Ishikawa (cell line): ENCODE measurements around the gene SBNO2.
A peak's percentile ranks its signal among the peaks of the same experiment; 100 is the strongest.

Experiments used
- CEBPB ChIP-seq: IDR thresholded peaks from 2 replicates; pipeline ENCODE4 v1.6.1; 2012
- CREB1 ChIP-seq: IDR thresholded peaks from 2 replicates; pipeline ENCODE4 v1.6.1; 2012; ENCODE audit warnings: low read depth
- EGR1 ChIP-seq: IDR thresholded peaks from 2 replicates; pipeline ENCODE4 v1.6.1; 2012
- EP300 ChIP-seq: IDR thresholded peaks from 2 replicates; pipeline ENCODE4 v1.6.1; 2012; ENCODE audit warnings: borderline replicate concordance
- FOXM1 ChIP-seq: IDR thresholded peaks from 2 replicates; pipeline ENCODE4 v1.6.1; 2012; ENCODE audit warnings: low read depth, borderline replicate concordance
- NFIC ChIP-seq: IDR thresholded peaks from 2 replicates; pipeline ENCODE4 v1.6.1; 2012
- RAD21 ChIP-seq: IDR thresholded peaks from 2 replicates; pipeline ENCODE4 v1.6.1; 2012; ENCODE audit warnings: low read depth
- TAF1 ChIP-seq: IDR thresholded peaks from 2 replicates; pipeline ENCODE4 v1.6.1; 2012; ENCODE audit warnings: low read depth, mild to moderate bottlenecking
- TCF12 ChIP-seq: IDR thresholded peaks from 2 replicates; pipeline ENCODE4 v1.6.1; 2012; ENCODE audit warnings: low read depth
- TEAD4 ChIP-seq: IDR thresholded peaks from 2 replicates; pipeline ENCODE4 v1.6.1; 2012
- YY1 ChIP-seq: IDR thresholded peaks from 2 replicates; pipeline ENCODE4 v1.6.1; 2012; ENCODE audit warnings: low read depth
- ZBTB7A ChIP-seq: IDR thresholded peaks from 2 replicates; pipeline ENCODE4 v1.6.1; 2012; ENCODE audit warnings: low read depth
- TF ChIP-seq, protein P1 (sequence below): IDR thresholded peaks from 2 replicates; pipeline ENCODE4 v1.6.1; 2012
- TF ChIP-seq, protein P2 (sequence below): IDR thresholded peaks from 2 replicates; pipeline ENCODE4 v1.6.1; 2012
- TF ChIP-seq, protein P3 (sequence below): IDR thresholded peaks from 2 replicates; pipeline ENCODE4 v1.6.1; 2012; ENCODE audit warnings: low read depth, mild to moderate bottlenecking

Gene SBNO2

DNA sequence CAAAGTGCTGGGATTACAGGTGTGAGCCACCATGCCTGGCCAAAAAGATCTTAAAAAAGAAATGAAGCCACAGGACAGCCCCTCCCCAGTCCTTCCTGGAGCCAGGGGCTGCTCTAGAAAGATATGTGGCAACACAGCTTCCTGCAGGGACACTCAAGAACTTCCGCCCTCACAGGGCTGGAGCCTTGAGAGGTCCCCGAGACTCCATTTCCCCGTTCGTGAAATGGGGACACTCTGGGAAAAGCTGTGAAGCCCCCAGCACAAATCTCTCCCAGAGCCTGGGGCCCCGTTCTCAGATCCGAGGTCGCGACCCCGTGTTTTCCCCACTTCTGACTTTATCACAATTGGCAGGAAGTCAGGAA, 72.8 kb downstream of the SBNO2 start:
- TF ChIP-seq TAF1 (no peak), YY1 (no peak), EGR1 (no peak)
- TF ChIP-seq, protein P1, sequence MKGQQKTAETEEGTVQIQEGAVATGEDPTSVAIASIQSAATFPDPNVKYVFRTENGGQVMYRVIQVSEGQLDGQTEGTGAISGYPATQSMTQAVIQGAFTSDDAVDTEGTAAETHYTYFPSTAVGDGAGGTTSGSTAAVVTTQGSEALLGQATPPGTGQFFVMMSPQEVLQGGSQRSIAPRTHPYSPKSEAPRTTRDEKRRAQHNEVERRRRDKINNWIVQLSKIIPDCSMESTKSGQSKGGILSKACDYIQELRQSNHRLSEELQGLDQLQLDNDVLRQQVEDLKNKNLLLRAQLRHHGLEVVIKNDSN = no peak

DNA sequence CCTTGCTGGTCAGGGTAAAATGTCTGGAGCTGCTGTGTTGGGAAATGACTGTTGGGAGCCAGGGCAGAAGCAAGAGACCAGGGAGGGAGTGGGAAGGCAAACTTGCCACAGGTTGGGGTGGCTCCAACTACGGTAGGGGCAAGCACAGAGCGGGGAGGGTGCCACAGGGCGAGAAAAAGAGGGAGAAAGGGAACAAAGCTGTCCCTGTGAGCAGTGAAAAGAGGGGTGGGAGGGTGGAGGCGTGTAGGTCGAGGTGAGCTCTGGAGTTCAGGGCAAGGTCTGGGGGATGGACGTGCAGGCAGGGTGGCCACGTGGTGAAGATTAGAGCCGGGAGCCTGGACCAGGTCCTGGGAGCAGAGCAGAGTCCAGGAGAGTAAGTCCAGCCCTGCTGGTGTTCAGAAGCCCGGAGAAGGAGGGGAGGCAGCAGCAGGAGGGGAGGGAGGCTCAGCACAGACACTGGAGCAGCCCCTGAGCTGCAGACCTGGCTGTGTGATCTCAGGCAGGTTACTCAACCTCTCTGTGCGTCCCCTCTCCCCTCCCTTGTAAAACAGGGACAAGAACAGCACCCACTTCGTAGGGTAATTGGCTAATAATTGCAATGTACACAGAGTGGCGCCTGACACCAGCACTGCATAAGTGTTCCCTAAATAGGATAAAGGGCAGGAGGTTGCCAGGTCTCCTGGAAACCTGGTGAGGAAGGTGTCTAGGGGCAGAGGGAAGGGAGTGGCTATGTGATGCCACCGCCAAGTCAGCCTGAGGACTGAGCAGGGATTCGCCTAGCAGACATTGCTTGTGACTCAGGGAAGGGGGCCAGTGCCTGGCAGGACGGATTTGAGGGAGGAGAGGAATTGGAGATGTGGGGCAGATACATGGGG, 75.7 kb downstream of the SBNO2 start:
- TF ChIP-seq EP300 = no peak
- TF ChIP-seq TCF12 = no peak
- TF ChIP-seq, protein P1 = no peak
- TF ChIP-seq, protein P2, sequence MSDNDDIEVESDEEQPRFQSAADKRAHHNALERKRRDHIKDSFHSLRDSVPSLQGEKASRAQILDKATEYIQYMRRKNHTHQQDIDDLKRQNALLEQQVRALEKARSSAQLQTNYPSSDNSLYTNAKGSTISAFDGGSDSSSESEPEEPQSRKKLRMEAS = no peak
- TF ChIP-seq YY1 = no peak
- TF ChIP-seq EGR1 = no peak
- TF ChIP-seq, protein P3, sequence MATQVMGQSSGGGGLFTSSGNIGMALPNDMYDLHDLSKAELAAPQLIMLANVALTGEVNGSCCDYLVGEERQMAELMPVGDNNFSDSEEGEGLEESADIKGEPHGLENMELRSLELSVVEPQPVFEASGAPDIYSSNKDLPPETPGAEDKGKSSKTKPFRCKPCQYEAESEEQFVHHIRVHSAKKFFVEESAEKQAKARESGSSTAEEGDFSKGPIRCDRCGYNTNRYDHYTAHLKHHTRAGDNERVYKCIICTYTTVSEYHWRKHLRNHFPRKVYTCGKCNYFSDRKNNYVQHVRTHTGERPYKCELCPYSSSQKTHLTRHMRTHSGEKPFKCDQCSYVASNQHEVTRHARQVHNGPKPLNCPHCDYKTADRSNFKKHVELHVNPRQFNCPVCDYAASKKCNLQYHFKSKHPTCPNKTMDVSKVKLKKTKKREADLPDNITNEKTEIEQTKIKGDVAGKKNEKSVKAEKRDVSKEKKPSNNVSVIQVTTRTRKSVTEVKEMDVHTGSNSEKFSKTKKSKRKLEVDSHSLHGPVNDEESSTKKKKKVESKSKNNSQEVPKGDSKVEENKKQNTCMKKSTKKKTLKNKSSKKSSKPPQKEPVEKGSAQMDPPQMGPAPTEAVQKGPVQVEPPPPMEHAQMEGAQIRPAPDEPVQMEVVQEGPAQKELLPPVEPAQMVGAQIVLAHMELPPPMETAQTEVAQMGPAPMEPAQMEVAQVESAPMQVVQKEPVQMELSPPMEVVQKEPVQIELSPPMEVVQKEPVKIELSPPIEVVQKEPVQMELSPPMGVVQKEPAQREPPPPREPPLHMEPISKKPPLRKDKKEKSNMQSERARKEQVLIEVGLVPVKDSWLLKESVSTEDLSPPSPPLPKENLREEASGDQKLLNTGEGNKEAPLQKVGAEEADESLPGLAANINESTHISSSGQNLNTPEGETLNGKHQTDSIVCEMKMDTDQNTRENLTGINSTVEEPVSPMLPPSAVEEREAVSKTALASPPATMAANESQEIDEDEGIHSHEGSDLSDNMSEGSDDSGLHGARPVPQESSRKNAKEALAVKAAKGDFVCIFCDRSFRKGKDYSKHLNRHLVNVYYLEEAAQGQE = no peak
- TF ChIP-seq CEBPB = no peak
- no peak for TF ChIP-seq RAD21
- no peak for TF ChIP-seq TEAD4
- no peak for TF ChIP-seq FOXM1
- no peak for TF ChIP-seq CREB1

DNA sequence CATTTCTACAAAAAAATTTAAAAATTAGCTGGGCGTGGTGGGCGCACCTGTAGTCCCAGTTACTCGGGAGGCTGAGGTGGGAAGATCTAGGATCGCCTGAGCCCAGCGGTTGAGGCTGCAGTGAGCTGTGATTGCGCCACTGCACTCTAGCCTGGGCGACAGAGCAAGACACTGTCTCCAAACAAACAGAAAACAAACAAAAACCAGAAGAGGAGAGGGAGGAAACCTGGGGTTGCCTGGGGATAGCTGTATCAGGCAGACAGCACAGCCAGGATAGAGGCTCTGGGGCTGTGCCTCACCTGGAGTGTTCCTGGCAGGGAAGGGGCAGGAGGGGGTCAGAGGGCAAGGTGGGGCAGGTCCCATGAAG, 76.3 kb downstream of the SBNO2 start:
- 0 out of 2 replicates have a peak, but pooled peaks have one; percentile 20 for TF ChIP-seq CEBPB
- TF ChIP-seq YY1 = no peak

DNA sequence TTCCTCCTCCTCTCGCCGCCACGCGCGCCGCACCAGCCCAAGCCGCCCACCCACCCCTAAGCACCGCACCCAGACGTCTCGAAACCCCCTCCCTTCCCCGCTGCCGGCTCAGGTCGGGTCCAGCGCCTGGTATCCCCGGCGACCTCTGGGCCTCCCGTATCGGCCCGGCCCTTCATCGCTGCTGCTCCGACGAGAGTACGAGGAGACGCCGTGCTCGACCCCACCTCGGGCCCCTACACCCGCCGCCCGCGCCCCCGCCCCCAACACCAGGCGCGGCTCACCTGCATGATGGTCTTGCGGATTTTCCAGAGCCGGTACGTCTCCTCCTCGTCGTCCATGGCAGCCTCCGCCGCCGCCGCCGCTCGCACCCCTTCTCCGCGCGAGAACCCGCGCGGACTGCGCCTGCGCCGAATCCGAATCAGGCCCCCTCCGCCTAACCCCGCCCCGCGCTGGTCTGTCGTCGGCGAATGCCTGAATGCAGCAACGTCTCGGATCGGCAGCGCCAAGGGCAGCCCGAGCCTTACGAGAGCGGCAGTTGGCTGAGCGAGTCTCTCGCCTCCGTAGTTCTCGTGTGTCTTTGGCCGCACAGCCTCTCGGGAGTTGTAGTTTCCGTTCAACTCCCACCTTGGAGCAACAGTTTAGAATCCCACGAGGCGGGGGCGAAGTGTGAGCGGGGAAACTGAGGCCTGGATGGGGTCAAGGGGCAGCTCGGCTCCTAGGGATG, 78.9 kb downstream of the SBNO2 start, which contains the start of gene POLR2E:
TSS of gene POLR2E (minus strand) at position 398 of the 724 bp plus-strand sequence. CDS start at position 338, 60 bp downstream.
- TF ChIP-seq EP300 = peak; percentile 24; the same call in 1 of the 2 replicates
- no peak for TF ChIP-seq CEBPB
- TF ChIP-seq RAD21 = no peak
- peak; percentile 76; the same call in 1 of the 2 replicates for TF ChIP-seq YY1
- peak; percentile 88 for TF ChIP-seq TAF1
- TF ChIP-seq TCF12 = no peak
- TF ChIP-seq, protein P3 = no peak
- peak; percentile 33; the same call in 1 of the 2 replicates for TF ChIP-seq TEAD4
- no peak for TF ChIP-seq FOXM1
- TF ChIP-seq, protein P2 = no peak; the same call in 1 of the 2 replicates
- peak; percentile 55; the same call in 1 of the 2 replicates for TF ChIP-seq EGR1
- TF ChIP-seq, protein P1 = no peak
- TF ChIP-seq CREB1 = no peak; the same call in 1 of the 2 replicates
- no peak for TF ChIP-seq ZBTB7A
- no peak; the same call in 1 of the 2 replicates for TF ChIP-seq NFIC

DNA sequence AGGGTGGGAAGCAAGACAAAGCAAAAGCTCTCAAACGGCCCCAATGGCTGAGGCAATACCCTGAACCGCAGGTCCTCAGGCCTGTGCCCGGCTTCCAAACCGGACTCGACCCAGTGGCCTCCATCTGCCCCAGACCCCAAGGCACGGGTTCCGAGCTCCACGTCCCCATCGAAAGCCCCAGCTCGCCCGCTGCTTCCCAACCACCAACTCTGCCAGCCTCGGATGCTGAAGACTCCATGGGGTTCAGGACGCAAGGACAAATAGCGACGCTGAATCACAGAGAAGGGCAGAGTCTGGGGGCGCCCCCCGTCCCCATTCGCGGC, 79.5 kb downstream of the SBNO2 start:
- TF ChIP-seq FOXM1 (no peak), TAF1 (no peak), CREB1 (no peak), YY1 (no peak), ZBTB7A (no peak), TCF12 (no peak), TEAD4 (no peak), EGR1 (no peak), NFIC (no peak), EP300 (no peak), RAD21 (no peak)
- TF ChIP-seq, protein P1 = no peak
- TF ChIP-seq, protein P2 = no peak
